Measurements from ENCODE around the gene ROPN1L. TPM values are rescaled to one million over a fixed set of nuclear protein-coding genes. Genes with fewer than 3 reads are reported as not detected.
A peak's percentile ranks its signal among the peaks of the same experiment; 100 is the strongest.
"Not testable (repeated sequence)": the region's sequence is repeated elsewhere in the genome, so short reads cannot be mapped to it uniquely, and the experiment has no call there.

The ROPN1L gene
- polyA plus RNA-seq, 1 donor from 2014 or later, result 0.48 TPM

- peak overlapping the region in 2 of 4 donors; percentile 65 to 87 for H3K4me3 Mint-ChIP-seq
- peak overlapping the region in 2 of 3 donors; percentile 15 to 61 for H3K27ac Mint-ChIP-seq
- H3K4me1 Mint-ChIP-seq, result peaks cover 28 to 35% (median 30%) of the 10 kb centered on the region in 3 donors
- peaks cover 0 to 11% (median 5%) of the 10 kb centered on the region in 3 donors for H3K9me3 Mint-ChIP-seq
- H3K27me3 Mint-ChIP-seq, result no peaks in the 10 kb centered on the region
- H3K36me3 Mint-ChIP-seq, result no peaks in the 10 kb centered on the region
Measured at GRCh38 chr5:10489810-10490426, 48.2 kb downstream of the ROPN1L start.

- Mint-ChIP-seq H3K27me3 (no peaks in the 10 kb centered on the region), H3K27ac (no peak overlapping the region), H3K9me3 (peaks cover 0 to 13% (median 5%) of the 10 kb centered on the region in 3 donors), H3K4me1 (peaks cover 28 to 35% (median 30%) of the 10 kb centered on the region in 3 donors), H3K36me3 (no peaks in the 10 kb centered on the region), H3K4me3 (peak overlapping the region in 1 of 4 donors; percentile 87)
Measured at GRCh38 chr5:10490927-10491672, 49.4 kb downstream of the ROPN1L start.

- Mint-ChIP-seq H3K27ac (no peak overlapping the region), H3K9me3 (peaks cover 0 to 13% (median 5%) of the 10 kb centered on the region in 3 donors), H3K36me3 (no peaks in the 10 kb centered on the region), H3K4me1 (peaks cover 28 to 35% (median 30%) of the 10 kb centered on the region in 3 donors), H3K4me3 (no peak overlapping the region), H3K27me3 (no peaks in the 10 kb centered on the region)
Measured at GRCh38 chr5:10491673-10492026, 50.0 kb downstream of the ROPN1L start.

GRCh38 chr5:10493884-10494283, 52.2 kb downstream of the ROPN1L start:
- Mint-ChIP-seq H3K27me3 (no peaks in the 10 kb centered on the region), H3K9me3 (peaks cover 0 to 13% (median 5%) of the 10 kb centered on the region in 3 donors), H3K27ac (no peak overlapping the region)

GRCh38 chr5:10494497-10494896, 52.8 kb downstream of the ROPN1L start:
- not testable (repeated sequence) for H3K36me3 Mint-ChIP-seq, H3K4me3 Mint-ChIP-seq, H3K27me3 Mint-ChIP-seq, H3K27ac Mint-ChIP-seq
- Mint-ChIP-seq H3K9me3 (peaks cover 0 to 13% (median 5%) of the 10 kb centered on the region in 3 donors), H3K4me1 (peaks cover 21 to 28% (median 26%) of the 10 kb centered on the region in 3 donors)

More at GRCh38 chr5:10493884-10494283, 52.2 kb downstream of the ROPN1L start:
- no peak overlapping the region for H3K4me3 Mint-ChIP-seq
- no peaks in the 10 kb centered on the region for H3K36me3 Mint-ChIP-seq
- H3K4me1 Mint-ChIP-seq, result peaks cover 22 to 32% (median 30%) of the 10 kb centered on the region in 3 donors

- Mint-ChIP-seq H3K4me1 (peaks cover 6 to 12% (median 8%) of the 10 kb centered on the region in 3 donors), H3K9me3 (peaks cover 0 to 13% (median 5%) of the 10 kb centered on the region in 3 donors), H3K27ac (no peak overlapping the region), H3K27me3 (no peaks in the 10 kb centered on the region), H3K4me3 (no peak overlapping the region), H3K36me3 (no peaks in the 10 kb centered on the region)
Measured at GRCh38 chr5:10497554-10497953, 55.9 kb downstream of the ROPN1L start.

- no peaks in the 10 kb centered on the region for H3K27me3 Mint-ChIP-seq
- no peak overlapping the region for H3K4me3 Mint-ChIP-seq
- peaks cover 3 to 7% (median 7%) of the 10 kb centered on the region in 3 donors for H3K4me1 Mint-ChIP-seq
- H3K27ac Mint-ChIP-seq, result no peak overlapping the region
- peaks cover 0 to 13% (median 5%) of the 10 kb centered on the region in 3 donors for H3K9me3 Mint-ChIP-seq
- no peaks in the 10 kb centered on the region for H3K36me3 Mint-ChIP-seq
Measured at GRCh38 chr5:10498350-10498749, 56.7 kb downstream of the ROPN1L start.

GRCh38 chr5:10499066-10499465, 57.4 kb downstream of the ROPN1L start:
- Mint-ChIP-seq H3K4me3 (peak overlapping the region in 1 of 4 donors; percentile 3), H3K36me3 (no peaks in the 10 kb centered on the region)

GRCh38 chr5:10499776-10500175, 58.1 kb downstream of the ROPN1L start:
- H3K36me3 Mint-ChIP-seq, result no peaks in the 10 kb centered on the region
- H3K27me3 Mint-ChIP-seq, result no peaks in the 10 kb centered on the region
- H3K4me1 Mint-ChIP-seq, result peaks cover 0 to 2% (median under 1%) of the 10 kb centered on the region in 3 donors
- peaks cover 0 to 4% (median 0%) of the 10 kb centered on the region in 3 donors for H3K9me3 Mint-ChIP-seq
- no peak overlapping the region for H3K4me3 Mint-ChIP-seq
- no peak overlapping the region for H3K27ac Mint-ChIP-seq

More at GRCh38 chr5:10499066-10499465, 57.4 kb downstream of the ROPN1L start:
- H3K4me1 Mint-ChIP-seq, result peaks cover 0 to 3% (median under 1%) of the 10 kb centered on the region in 3 donors
- no peak overlapping the region for H3K27ac Mint-ChIP-seq
- H3K9me3 Mint-ChIP-seq, result peaks cover 0 to 11% (median 3%) of the 10 kb centered on the region in 3 donors
- H3K27me3 Mint-ChIP-seq, result no peaks in the 10 kb centered on the region

GRCh38 chr5:10500669-10501068, 59.0 kb downstream of the ROPN1L start:
- Mint-ChIP-seq H3K4me3 (no peak overlapping the region), H3K9me3 (no peaks in the 10 kb centered on the region), H3K4me1 (peaks cover 8 to 10% (median 9%) of the 10 kb centered on the region in 3 donors), H3K27ac (no peak overlapping the region), H3K27me3 (no peaks in the 10 kb centered on the region), H3K36me3 (no peaks in the 10 kb centered on the region)

GRCh38 chr5:10501554-10502075, 59.9 kb downstream of the ROPN1L start:
- H3K4me1 Mint-ChIP-seq, result peaks cover 9 to 13% (median 10%) of the 10 kb centered on the region in 3 donors
- peak overlapping the region in 1 of 3 donors; percentile 55 for H3K27ac Mint-ChIP-seq
- no peaks in the 10 kb centered on the region for H3K9me3 Mint-ChIP-seq
- no peaks in the 10 kb centered on the region for H3K36me3 Mint-ChIP-seq
- no peak overlapping the region for H3K4me3 Mint-ChIP-seq
- no peaks in the 10 kb centered on the region for H3K27me3 Mint-ChIP-seq

- Mint-ChIP-seq H3K27me3 (no peaks in the 10 kb centered on the region), H3K4me3 (no peak overlapping the region), H3K4me1 (peaks cover 9 to 13% (median 10%) of the 10 kb centered on the region in 3 donors), H3K9me3 (no peaks in the 10 kb centered on the region), H3K36me3 (no peaks in the 10 kb centered on the region), H3K27ac (peak overlapping the region in 1 of 3 donors; percentile 55)
Measured at GRCh38 chr5:10502130-10502529, 60.5 kb downstream of the ROPN1L start.

GRCh38 chr5:10502578-10502977, 60.9 kb downstream of the ROPN1L start:
- H3K9me3 Mint-ChIP-seq, result no peaks in the 10 kb centered on the region
- no peaks in the 10 kb centered on the region for H3K36me3 Mint-ChIP-seq
- no peaks in the 10 kb centered on the region for H3K27me3 Mint-ChIP-seq
- H3K27ac Mint-ChIP-seq, result no peak overlapping the region
- peaks cover 9 to 11% (median 10%) of the 10 kb centered on the region in 3 donors for H3K4me1 Mint-ChIP-seq
- H3K4me3 Mint-ChIP-seq, result no peak overlapping the region

GRCh38 chr5:10503321-10503720, 61.6 kb downstream of the ROPN1L start:
- Mint-ChIP-seq H3K27ac (peak overlapping the region in 1 of 3 donors; percentile 10), H3K36me3 (no peaks in the 10 kb centered on the region), H3K4me3 (no peak overlapping the region), H3K9me3 (no peaks in the 10 kb centered on the region), H3K27me3 (no peaks in the 10 kb centered on the region), H3K4me1 (peaks cover 9 to 11% (median 10%) of the 10 kb centered on the region in 3 donors)

Measured in IgD-negative memory B cell (primary cell).